ENCODE measurements around the gene GPLD1.
A peak's percentile ranks its signal among the peaks of the same experiment; 100 is the strongest.
"Not testable (repeated sequence)": the region's sequence is repeated elsewhere in the genome, so short reads cannot be mapped to it uniquely, and the experiment has no call there.

The GPLD1 gene

GRCh38 chr6:24408719-24409410, 80.5 kb downstream of the GPLD1 start:
- DNase-seq: no peak

GRCh38 chr6:24405262-24405661, 84.1 kb downstream of the GPLD1 start:
- no peak for DNase-seq

GRCh38 chr6:24403501-24403824, 85.9 kb downstream of the GPLD1 start:
- no peak for DNase-seq

- peak; percentile 73 to 80 for DNase-seq
Observed at GRCh38 chr6:24402697-24403500, 86.5 kb downstream of the GPLD1 start, which contains the start of gene MRS2. Gene MRS2 (plus strand): TSS chr6:24402936. CDS start chr6:24403047, 111 bp downstream.

- DNase-seq: no peak
Observed at GRCh38 chr6:24401458-24401857, 87.9 kb downstream of the GPLD1 start.

- DNase-seq: not testable (repeated sequence)
Observed at GRCh38 chr6:24400045-24401039, 89.0 kb downstream of the GPLD1 start.

GRCh38 chr6:24397631-24398030, 91.7 kb downstream of the GPLD1 start:
- DNase-seq: no peak

GRCh38 chr6:24396824-24397223, 92.6 kb downstream of the GPLD1 start:
- peak in 1 of 2 donors; percentile 45 for DNase-seq

- peak; percentile 87 to 95 for DNase-seq
Observed at GRCh38 chr6:24394780-24395437, 94.5 kb downstream of the GPLD1 start.

- DNase-seq: peak; percentile 20 to 52
Observed at GRCh38 chr6:24394061-24394779, 95.2 kb downstream of the GPLD1 start.

GRCh38 chr6:24391756-24392405, 97.5 kb downstream of the GPLD1 start:
- DNase-seq: no peak

GRCh38 chr6:24391208-24391607, 98.2 kb downstream of the GPLD1 start:
- DNase-seq: no peak

GRCh38 chr6:24387818-24388217, 101.6 kb downstream of the GPLD1 start:
- DNase-seq: no peak

- DNase-seq: no peak
Observed at GRCh38 chr6:24385536-24386269, 103.7 kb downstream of the GPLD1 start.

- DNase-seq: not testable (repeated sequence)
Observed at GRCh38 chr6:24384369-24385130, 104.8 kb downstream of the GPLD1 start.

GRCh38 chr6:24382891-24383494, 106.4 kb downstream of the GPLD1 start:
- DNase-seq: not testable (repeated sequence)

GRCh38 chr6:24382220-24382540, 107.2 kb downstream of the GPLD1 start:
- DNase-seq: no peak

GRCh38 chr6:24381476-24382219, 107.7 kb downstream of the GPLD1 start:
- DNase-seq: no peak

Data from inflammatory macrophage treated with lipopolysaccharide for 1 hour (primary cell).